GM21786 (cell line): ENCODE results near the gene CABP2.

ENCODE experiments used
- ATAC-seq: cut with Tn5 transposase; IDR thresholded peaks from one replicate; pipeline ENCODE4 v1.9.1; 2021; ENCODE audit not compliant: unreplicated experiment

Gene CABP2

GRCh38 chr11:67508486-67509121, 14.6 kb downstream of the CABP2 start:
- peak; percentile 35 for ATAC-seq

GRCh38 chr11:67507864-67508485, 15.3 kb downstream of the CABP2 start, which contains the start of gene CDK2AP2:
Gene CDK2AP2, minus strand, starts transcription at chr11:67508162. Its CDS starts 80 bp downstream, at chr11:67508082.
- ATAC-seq, result peak; percentile 67

- ATAC-seq, result no peak
These were observed 15.9 kb downstream of the CABP2 start for GRCh38 chr11:67507242-67507863.

- ATAC-seq, result no peak
These were observed 16.7 kb downstream of the CABP2 start for GRCh38 chr11:67506426-67507051.

GRCh38 chr11:67505605-67506396, 17.4 kb downstream of the CABP2 start:
- peak; percentile 19 for ATAC-seq

GRCh38 chr11:67504950-67505581, 18.2 kb downstream of the CABP2 start, which contains the start of gene PITPNM1:
Gene PITPNM1, minus strand, starts transcription at chr11:67505363. Its CDS starts 1,183 bp downstream, at chr11:67504180.
- no peak for ATAC-seq

- ATAC-seq, result no peak
These were observed 19.0 kb downstream of the CABP2 start for GRCh38 chr11:67504005-67504949.

- no peak for ATAC-seq
These were observed 19.9 kb downstream of the CABP2 start for GRCh38 chr11:67503119-67504004.

GRCh38 chr11:67502328-67502979, 20.8 kb downstream of the CABP2 start:
- no peak for ATAC-seq

- no peak for ATAC-seq
These were observed 21.4 kb downstream of the CABP2 start for GRCh38 chr11:67501854-67502253.

GRCh38 chr11:67500831-67501715, 22.2 kb downstream of the CABP2 start:
- ATAC-seq, result no peak

GRCh38 chr11:67500484-67500821, 22.8 kb downstream of the CABP2 start:
- ATAC-seq, result no peak

- no peak for ATAC-seq
These were observed 23.3 kb downstream of the CABP2 start for GRCh38 chr11:67499808-67500483.

- ATAC-seq, result no peak
These were observed 24.7 kb downstream of the CABP2 start for GRCh38 chr11:67498544-67498972.

GRCh38 chr11:67497656-67498291, 25.5 kb downstream of the CABP2 start:
- no peak for ATAC-seq

GRCh38 chr11:67496113-67496512, 27.1 kb downstream of the CABP2 start:
- no peak for ATAC-seq
